GM12801 (cell line): ENCODE data around the gene TRIM15.

Experiments
- CTCF ChIP-seq: IDR thresholded peaks from one replicate; pipeline ENCODE4 v1.5.1; 2011; ENCODE audit warnings: control low read depth; ENCODE audit not compliant: insufficient read length; ENCODE audit errors: extremely low read depth

The TRIM15 gene

GRCh38 chr6:30198166-30199084 lies 35.1 kb downstream of the TRIM15 start:
- no peak for TF ChIP-seq CTCF

GRCh38 chr6:30200551-30201281 lies 37.4 kb downstream of the TRIM15 start:
- TF ChIP-seq CTCF, result no peak

GRCh38 chr6:30202366-30202765 lies 39.0 kb downstream of the TRIM15 start:
- TF ChIP-seq CTCF, result no peak

- no peak for TF ChIP-seq CTCF
Observed at GRCh38 chr6:30204116-30204515, 40.8 kb downstream of the TRIM15 start.

GRCh38 chr6:30206152-30206551 lies 42.8 kb downstream of the TRIM15 start:
- no peak for TF ChIP-seq CTCF

GRCh38 chr6:30206799-30207618 lies 43.7 kb downstream of the TRIM15 start:
- no peak for TF ChIP-seq CTCF

GRCh38 chr6:30207619-30208295 lies 44.4 kb downstream of the TRIM15 start:
- no peak for TF ChIP-seq CTCF
